GM08714 (cell line): ENCODE results near the gene TP53TG3B.
"Not testable (repeated sequence)": the region's sequence is repeated elsewhere in the genome, so short reads cannot be mapped to it uniquely, and the experiment has no call there.

Experiments
- H3K4me3 ChIP-seq: fragments of 200-500 bp; sonication (Bioruptor generic); 2 replicates; pipeline ENCODE4 v1.5.1; 2014; ENCODE audit warnings: mild to moderate bottlenecking, low read length, inconsistent platforms

TP53TG3B gene, protein sequence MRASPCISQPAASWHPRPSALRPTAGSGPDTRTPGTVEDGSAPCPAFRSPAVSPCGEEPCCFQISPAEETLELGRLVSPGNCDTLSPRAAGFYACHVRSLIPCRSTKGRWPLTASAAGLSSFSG

GRCh38 chr16:33360541-33360940, at the start of gene TP53TG3B:
TP53TG3B (plus strand) TSS chr16:33360841; CDS start chr16:33360909, 68 bp downstream.
- H3K4me3 ChIP-seq = not testable (repeated sequence)

DNA sequence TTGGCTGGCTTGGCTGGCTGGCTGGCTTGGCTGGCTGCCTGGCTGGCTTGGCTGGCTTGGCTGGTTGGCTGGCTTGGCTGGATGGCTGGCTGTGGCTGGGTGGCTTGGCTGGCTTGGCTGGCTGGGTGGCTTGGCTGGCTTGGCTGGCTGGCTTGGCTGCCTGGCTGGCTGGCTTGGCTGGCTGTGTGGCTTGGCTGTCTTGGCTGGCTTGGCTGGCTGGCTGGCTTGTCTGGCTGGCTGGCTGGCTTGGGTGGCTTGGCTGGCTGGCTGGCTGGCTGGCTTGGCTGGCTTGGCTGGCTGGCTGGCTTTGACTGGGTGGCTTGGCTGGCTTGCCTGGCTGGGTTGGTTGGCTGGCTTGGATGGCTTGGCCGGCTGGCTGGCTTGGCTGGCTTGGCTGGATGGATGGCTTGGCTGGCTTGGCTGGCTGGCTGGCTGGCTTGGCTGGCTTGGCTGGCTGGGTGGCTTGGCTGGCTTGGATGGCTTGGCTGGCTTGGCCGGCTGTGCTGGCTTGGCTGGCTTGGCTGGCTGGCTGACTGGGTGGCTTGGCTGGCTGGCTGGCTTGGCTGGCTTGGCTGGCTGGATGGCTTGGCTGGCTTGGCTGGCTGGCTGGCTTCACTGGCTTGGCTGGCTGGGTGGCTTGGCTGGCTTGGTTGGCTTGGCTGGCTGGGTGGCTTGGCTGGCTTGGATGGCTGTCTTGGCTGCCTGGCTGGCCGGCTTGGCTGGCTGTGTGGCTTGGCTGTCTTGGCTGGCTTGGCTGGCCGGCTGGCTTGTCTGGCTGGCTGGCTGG, 24.2 kb upstream of the TP53TG3B start:
- H3K4me3 ChIP-seq = not testable (repeated sequence)

- H3K4me3 ChIP-seq = not testable (repeated sequence)
These were observed 22.8 kb upstream of the TP53TG3B start for GRCh38 chr16:33337627-33338542.

- H3K4me3 ChIP-seq = not testable (repeated sequence)
These were observed 22.1 kb upstream of the TP53TG3B start for GRCh38 chr16:33338543-33338951.

DNA sequence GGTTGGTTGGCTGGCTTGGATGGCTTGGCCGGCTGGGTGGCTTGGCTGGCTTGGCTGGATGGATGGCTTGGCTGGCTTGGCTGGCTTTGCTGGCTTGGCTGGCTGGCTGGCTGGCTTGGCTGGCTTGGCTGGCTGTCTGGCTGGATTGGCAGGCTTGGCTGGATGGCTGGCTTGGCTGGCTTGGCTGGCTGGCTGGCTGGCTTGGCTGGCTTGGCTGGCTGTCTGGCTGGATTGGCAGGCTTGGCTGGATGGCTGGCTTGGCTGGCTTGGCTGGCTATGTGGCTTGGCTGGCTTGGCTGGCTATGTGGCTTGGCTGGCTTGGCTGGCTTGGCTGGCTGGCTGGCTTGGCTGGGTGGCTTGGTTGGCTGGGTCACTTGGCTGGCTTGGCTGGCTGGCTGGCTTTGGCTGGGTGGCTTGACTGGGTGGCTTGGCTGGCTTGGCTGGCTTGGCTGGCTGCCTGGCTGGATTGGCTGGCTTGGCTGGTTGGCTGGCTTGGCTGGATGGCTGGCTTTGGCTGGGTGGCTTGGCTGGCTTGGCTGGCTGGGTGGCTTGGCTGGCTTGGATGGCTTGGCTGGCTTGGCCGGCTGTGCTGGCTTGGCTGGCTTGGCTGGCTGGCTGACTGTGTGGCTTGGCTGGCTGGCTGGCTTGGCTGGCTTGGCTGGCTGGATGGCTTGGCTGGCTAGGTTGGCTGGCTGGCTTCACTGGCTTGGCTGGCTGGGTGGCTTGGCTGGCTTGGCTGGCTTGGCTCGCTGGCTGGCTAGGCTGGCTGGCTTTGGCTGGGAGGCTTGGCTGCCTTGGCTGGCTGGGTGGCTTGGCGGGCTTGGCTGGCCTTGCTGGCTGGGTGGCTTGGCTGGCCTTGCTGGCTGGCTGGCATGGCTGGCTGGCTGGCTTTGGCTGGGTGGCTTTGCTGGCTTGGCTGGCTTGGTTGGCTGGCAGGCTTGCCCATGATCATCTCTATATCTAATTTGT, 21.3 kb upstream of the TP53TG3B start:
- not testable (repeated sequence) for H3K4me3 ChIP-seq
